HG02759 (cell line): ENCODE measurements around the gene CAMSAP3.
A peak's percentile ranks its signal among the peaks of the same experiment; 100 is the strongest.

Source experiments
- ATAC-seq: cut with Tn5 transposase; IDR thresholded peaks from one replicate; pipeline ENCODE4 v1.9.1; 2021; ENCODE audit warnings: mild to moderate bottlenecking, moderate library complexity; ENCODE audit not compliant: unreplicated experiment

Gene CAMSAP3

GRCh38 chr19:7646426-7646700, 50.7 kb downstream of the CAMSAP3 start:
- ATAC-seq = no peak

GRCh38 chr19:7647156-7647555, 51.5 kb downstream of the CAMSAP3 start:
- no peak for ATAC-seq

GRCh38 chr19:7648265-7649014, 52.8 kb downstream of the CAMSAP3 start:
- no peak for ATAC-seq

GRCh38 chr19:7650148-7650547, 54.5 kb downstream of the CAMSAP3 start:
- ATAC-seq = no peak

GRCh38 chr19:7652061-7652641, 56.5 kb downstream of the CAMSAP3 start:
- ATAC-seq = no peak

GRCh38 chr19:7654401-7654800, 58.7 kb downstream of the CAMSAP3 start:
- no peak for ATAC-seq

- no peak for ATAC-seq
Observed at GRCh38 chr19:7655581-7655980, 59.9 kb downstream of the CAMSAP3 start.

- ATAC-seq = no peak
Observed at GRCh38 chr19:7657131-7657751, 61.6 kb downstream of the CAMSAP3 start.

- ATAC-seq = peak; percentile 66
Observed at GRCh38 chr19:7658219-7658686, 62.6 kb downstream of the CAMSAP3 start.

GRCh38 chr19:7661744-7662538, 66.3 kb downstream of the CAMSAP3 start:
- ATAC-seq = no peak

GRCh38 chr19:7662657-7663056, 67.0 kb downstream of the CAMSAP3 start:
- no peak for ATAC-seq

GRCh38 chr19:7663706-7664105, 68.0 kb downstream of the CAMSAP3 start:
- ATAC-seq = no peak

GRCh38 chr19:7665076-7665475, 69.4 kb downstream of the CAMSAP3 start:
- no peak for ATAC-seq
